ENCODE results near the gene IGF1. TPM values are rescaled to one million over a fixed set of nuclear protein-coding genes. Genes with fewer than 3 reads are reported as not detected.

The IGF1 gene
- polyA plus RNA-seq, 4 donors: 4.5 to 10.0 (median 8.0) TPM; not detected in 1

- 17 to 53% (median 42%) methylated on average over 1 of the region's 1 CpG for WGBS, 3 donors
These were observed 91.9 kb downstream of the IGF1 start for GRCh38 chr12:102388469-102388868.

GRCh38 chr12:102385343-102385742, 95.0 kb downstream of the IGF1 start:
- Histone ChIP-seq H3K4me3 (ENCODE audit: low read depth in 1 of 3, low read length in 3 of 3) (no peak overlapping the region), H3K9me3 (ENCODE audit: control insufficient read depth in 2 of 2, insufficient read depth in 1 of 2, low read depth in 1 of 2, low read length in 1 of 2) (peaks cover 0 to 4% of the 10 kb centered on the region in 2 donors), H3K36me3 (ENCODE audit: control insufficient read depth in 3 of 3, insufficient read depth in 2 of 3, low read depth in 1 of 3, low read length in 3 of 3) (no peaks in the 10 kb centered on the region), H3K27me3 (ENCODE audit: control insufficient read depth in 3 of 3, insufficient read depth in 3 of 3, low read length in 3 of 3) (no peaks in the 10 kb centered on the region), H3K27ac (ENCODE audit: low read depth in 1 of 3, low read length in 2 of 3) (no peak overlapping the region), H3K4me1 (ENCODE audit: control insufficient read depth in 3 of 3, insufficient read depth in 2 of 3, low read depth in 1 of 3, low read length in 2 of 3) (no peaks in the 10 kb centered on the region)
- FAIRE-seq (no peak), DNase-seq (no peak)
- 89 to 94% (median 94%) methylated on average over 1 of the region's 1 CpG for WGBS, 3 donors

More at GRCh38 chr12:102388469-102388868, 91.9 kb downstream of the IGF1 start:
- no peaks in the 10 kb centered on the region for H3K36me3 ChIP-seq (ENCODE audit: control insufficient read depth in 3 of 3, insufficient read depth in 2 of 3, low read depth in 1 of 3, low read length in 3 of 3)
- DNase-seq (no peak), FAIRE-seq (no peak)
- no peak overlapping the region for H3K27ac ChIP-seq (ENCODE audit: low read depth in 1 of 3, low read length in 2 of 3)
- H3K4me1 ChIP-seq (ENCODE audit: control insufficient read depth in 3 of 3, insufficient read depth in 2 of 3, low read depth in 1 of 3, low read length in 2 of 3): no peaks in the 10 kb centered on the region
- peaks cover 0 to 4% of the 10 kb centered on the region in 2 donors for H3K9me3 ChIP-seq (ENCODE audit: control insufficient read depth in 2 of 2, insufficient read depth in 1 of 2, low read depth in 1 of 2, low read length in 1 of 2)
- no peaks in the 10 kb centered on the region for H3K27me3 ChIP-seq (ENCODE audit: control insufficient read depth in 3 of 3, insufficient read depth in 3 of 3, low read length in 3 of 3)
- H3K4me3 ChIP-seq (ENCODE audit: low read depth in 1 of 3, low read length in 3 of 3): no peak overlapping the region

GRCh38 chr12:102379346-102380162, 100.8 kb downstream of the IGF1 start:
- WGBS, 3 donors: 43 to 46% (median 44%) methylated on average over 3 of the region's 3 CpGs
- FAIRE-seq: no peak
- Histone ChIP-seq H3K27ac (ENCODE audit: low read depth in 1 of 3, low read length in 2 of 3) (no peak overlapping the region), H3K4me1 (ENCODE audit: control insufficient read depth in 3 of 3, insufficient read depth in 2 of 3, low read depth in 1 of 3, low read length in 2 of 3) (no peaks in the 10 kb centered on the region), H3K4me3 (ENCODE audit: low read depth in 1 of 3, low read length in 3 of 3) (no peak overlapping the region), H3K9me3 (ENCODE audit: control insufficient read depth in 2 of 2, insufficient read depth in 1 of 2, low read depth in 1 of 2, low read length in 1 of 2) (no peaks in the 10 kb centered on the region), H3K36me3 (ENCODE audit: control insufficient read depth in 3 of 3, insufficient read depth in 2 of 3, low read depth in 1 of 3, low read length in 3 of 3) (no peaks in the 10 kb centered on the region), H3K27me3 (ENCODE audit: control insufficient read depth in 3 of 3, insufficient read depth in 3 of 3, low read length in 3 of 3) (no peaks in the 10 kb centered on the region)
- DNase-seq: no peak

GRCh38 chr12:102376781-102377180, 103.6 kb downstream of the IGF1 start:
- Histone ChIP-seq H3K27me3 (ENCODE audit: control insufficient read depth in 3 of 3, insufficient read depth in 3 of 3, low read length in 3 of 3) (no peaks in the 10 kb centered on the region), H3K9me3 (ENCODE audit: control insufficient read depth in 2 of 2, insufficient read depth in 1 of 2, low read depth in 1 of 2, low read length in 1 of 2) (no peaks in the 10 kb centered on the region), H3K4me1 (ENCODE audit: control insufficient read depth in 3 of 3, insufficient read depth in 2 of 3, low read depth in 1 of 3, low read length in 2 of 3) (no peaks in the 10 kb centered on the region), H3K27ac (ENCODE audit: low read depth in 1 of 3, low read length in 2 of 3) (no peak overlapping the region), H3K4me3 (ENCODE audit: low read depth in 1 of 3, low read length in 3 of 3) (no peak overlapping the region), H3K36me3 (ENCODE audit: control insufficient read depth in 3 of 3, insufficient read depth in 2 of 3, low read depth in 1 of 3, low read length in 3 of 3) (no peaks in the 10 kb centered on the region)
- FAIRE-seq (no peak), DNase-seq (no peak)

- no peak overlapping the region for H3K4me3 ChIP-seq (ENCODE audit: low read depth in 1 of 3, low read length in 3 of 3)
- H3K27ac ChIP-seq (ENCODE audit: low read depth in 1 of 3, low read length in 2 of 3): no peak overlapping the region
- DNase-seq (no peak), FAIRE-seq (no peak)
- H3K36me3 ChIP-seq (ENCODE audit: control insufficient read depth in 3 of 3, insufficient read depth in 2 of 3, low read depth in 1 of 3, low read length in 3 of 3): no peaks in the 10 kb centered on the region
- no peaks in the 10 kb centered on the region for H3K4me1 ChIP-seq (ENCODE audit: control insufficient read depth in 3 of 3, insufficient read depth in 2 of 3, low read depth in 1 of 3, low read length in 2 of 3)
- 81 to 86% (median 84%) methylated on average over 5 of the region's 5 CpGs for WGBS, 3 donors
- H3K27me3 ChIP-seq (ENCODE audit: control insufficient read depth in 3 of 3, insufficient read depth in 3 of 3, low read length in 3 of 3): no peaks in the 10 kb centered on the region
- H3K9me3 ChIP-seq (ENCODE audit: control insufficient read depth in 2 of 2, insufficient read depth in 1 of 2, low read depth in 1 of 2, low read length in 1 of 2): no peaks in the 10 kb centered on the region
These were observed 104.1 kb downstream of the IGF1 start for GRCh38 chr12:102376181-102376747.

- no peak for FAIRE-seq
- Histone ChIP-seq H3K27ac (ENCODE audit: low read depth in 1 of 3, low read length in 2 of 3) (no peak overlapping the region), H3K36me3 (ENCODE audit: control insufficient read depth in 3 of 3, insufficient read depth in 2 of 3, low read depth in 1 of 3, low read length in 3 of 3) (no peaks in the 10 kb centered on the region), H3K9me3 (ENCODE audit: control insufficient read depth in 2 of 2, insufficient read depth in 1 of 2, low read depth in 1 of 2, low read length in 1 of 2) (peaks cover 0 to 7% of the 10 kb centered on the region in 2 donors), H3K4me1 (ENCODE audit: control insufficient read depth in 3 of 3, insufficient read depth in 2 of 3, low read depth in 1 of 3, low read length in 2 of 3) (no peaks in the 10 kb centered on the region), H3K4me3 (ENCODE audit: low read depth in 1 of 3, low read length in 3 of 3) (no peak overlapping the region), H3K27me3 (ENCODE audit: control insufficient read depth in 3 of 3, insufficient read depth in 3 of 3, low read length in 3 of 3) (no peaks in the 10 kb centered on the region)
- no peak for DNase-seq
- 29 to 71% (median 43%) methylated on average over 1 of the region's 1 CpG for WGBS, 3 donors
These were observed 106.2 kb downstream of the IGF1 start for GRCh38 chr12:102374190-102374589.

GRCh38 chr12:102372087-102372486, 108.3 kb downstream of the IGF1 start:
- FAIRE-seq (no peak), DNase-seq (no peak)
- H3K27me3 ChIP-seq (ENCODE audit: control insufficient read depth in 3 of 3, insufficient read depth in 3 of 3, low read length in 3 of 3): no peaks in the 10 kb centered on the region
- H3K27ac ChIP-seq (ENCODE audit: low read depth in 1 of 3, low read length in 2 of 3): no peak overlapping the region
- WGBS, 3 donors: 39 to 53% (median 41%) methylated on average over 3 of the region's 3 CpGs
- no peak overlapping the region for H3K4me3 ChIP-seq (ENCODE audit: low read depth in 1 of 3, low read length in 3 of 3)
- H3K36me3 ChIP-seq (ENCODE audit: control insufficient read depth in 3 of 3, insufficient read depth in 2 of 3, low read depth in 1 of 3, low read length in 3 of 3): no peaks in the 10 kb centered on the region
- H3K4me1 ChIP-seq (ENCODE audit: control insufficient read depth in 3 of 3, insufficient read depth in 2 of 3, low read depth in 1 of 3, low read length in 2 of 3): no peaks in the 10 kb centered on the region
- peaks cover 0 to 11% of the 10 kb centered on the region in 2 donors for H3K9me3 ChIP-seq (ENCODE audit: control insufficient read depth in 2 of 2, insufficient read depth in 1 of 2, low read depth in 1 of 2, low read length in 1 of 2)

- FAIRE-seq (no peak), DNase-seq (no peak)
- Histone ChIP-seq H3K27me3 (ENCODE audit: control insufficient read depth in 3 of 3, insufficient read depth in 3 of 3, low read length in 3 of 3) (no peaks in the 10 kb centered on the region), H3K4me3 (ENCODE audit: low read depth in 1 of 3, low read length in 3 of 3) (no peak overlapping the region), H3K36me3 (ENCODE audit: control insufficient read depth in 3 of 3, insufficient read depth in 2 of 3, low read depth in 1 of 3, low read length in 3 of 3) (no peaks in the 10 kb centered on the region), H3K4me1 (ENCODE audit: control insufficient read depth in 3 of 3, insufficient read depth in 2 of 3, low read depth in 1 of 3, low read length in 2 of 3) (no peaks in the 10 kb centered on the region), H3K9me3 (ENCODE audit: control insufficient read depth in 2 of 2, insufficient read depth in 1 of 2, low read depth in 1 of 2, low read length in 1 of 2) (peaks cover 0 to 11% of the 10 kb centered on the region in 2 donors), H3K27ac (ENCODE audit: low read depth in 1 of 3, low read length in 2 of 3) (no peak overlapping the region)
- 49 to 67% (median 55%) methylated on average over 2 of the region's 2 CpGs for WGBS, 3 donors
These were observed 109.2 kb downstream of the IGF1 start for GRCh38 chr12:102371165-102371564.

Measured in small intestine (tissue), 7 donors.